Measurements from ENCODE around the gene ABHD8.
A peak's percentile ranks its signal among the peaks of the same experiment; 100 is the strongest.

The ABHD8 gene

DNA sequence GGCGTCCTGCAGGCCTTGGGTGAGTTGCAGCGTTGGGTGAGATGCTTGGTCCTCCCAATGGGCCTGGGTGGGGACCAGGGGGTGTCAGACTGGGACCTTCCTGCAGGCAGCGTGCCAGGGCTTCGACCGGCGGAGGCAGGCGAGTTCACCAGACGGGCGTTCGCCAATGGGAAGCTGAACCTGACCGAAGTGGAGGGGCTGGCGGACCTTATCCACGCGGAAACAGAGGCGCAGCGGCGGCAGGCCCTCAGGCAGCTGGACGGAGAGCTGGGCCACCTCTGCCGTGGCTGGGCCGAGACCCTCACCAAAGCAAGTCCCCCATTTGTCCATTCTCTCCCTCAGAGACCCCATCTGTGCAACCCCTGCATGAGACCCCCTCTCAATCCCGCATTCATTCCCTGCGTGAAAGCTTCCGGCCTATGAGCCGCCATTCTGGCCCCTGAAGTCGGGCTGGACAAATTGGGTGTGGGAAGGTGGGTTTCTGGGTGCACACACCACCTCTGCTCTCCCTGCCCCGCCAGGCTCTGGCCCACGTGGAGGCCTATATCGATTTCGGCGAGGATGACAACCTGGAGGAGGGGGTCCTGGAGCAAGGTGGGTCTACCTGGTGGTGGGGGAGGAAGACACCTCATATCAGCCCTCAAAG, 35.3 kb upstream of the ABHD8 start:
- TF ChIP-seq, protein P1, sequence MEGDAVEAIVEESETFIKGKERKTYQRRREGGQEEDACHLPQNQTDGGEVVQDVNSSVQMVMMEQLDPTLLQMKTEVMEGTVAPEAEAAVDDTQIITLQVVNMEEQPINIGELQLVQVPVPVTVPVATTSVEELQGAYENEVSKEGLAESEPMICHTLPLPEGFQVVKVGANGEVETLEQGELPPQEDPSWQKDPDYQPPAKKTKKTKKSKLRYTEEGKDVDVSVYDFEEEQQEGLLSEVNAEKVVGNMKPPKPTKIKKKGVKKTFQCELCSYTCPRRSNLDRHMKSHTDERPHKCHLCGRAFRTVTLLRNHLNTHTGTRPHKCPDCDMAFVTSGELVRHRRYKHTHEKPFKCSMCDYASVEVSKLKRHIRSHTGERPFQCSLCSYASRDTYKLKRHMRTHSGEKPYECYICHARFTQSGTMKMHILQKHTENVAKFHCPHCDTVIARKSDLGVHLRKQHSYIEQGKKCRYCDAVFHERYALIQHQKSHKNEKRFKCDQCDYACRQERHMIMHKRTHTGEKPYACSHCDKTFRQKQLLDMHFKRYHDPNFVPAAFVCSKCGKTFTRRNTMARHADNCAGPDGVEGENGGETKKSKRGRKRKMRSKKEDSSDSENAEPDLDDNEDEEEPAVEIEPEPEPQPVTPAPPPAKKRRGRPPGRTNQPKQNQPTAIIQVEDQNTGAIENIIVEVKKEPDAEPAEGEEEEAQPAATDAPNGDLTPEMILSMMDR (conservative IDR thresholded peaks at IDR 0.05; ENCODE audit: low read depth, low read length) = no peak
- H3K4me3 ChIP-seq (ENCODE audit: low read length) = peak overlapping the region; percentile 95

DNA sequence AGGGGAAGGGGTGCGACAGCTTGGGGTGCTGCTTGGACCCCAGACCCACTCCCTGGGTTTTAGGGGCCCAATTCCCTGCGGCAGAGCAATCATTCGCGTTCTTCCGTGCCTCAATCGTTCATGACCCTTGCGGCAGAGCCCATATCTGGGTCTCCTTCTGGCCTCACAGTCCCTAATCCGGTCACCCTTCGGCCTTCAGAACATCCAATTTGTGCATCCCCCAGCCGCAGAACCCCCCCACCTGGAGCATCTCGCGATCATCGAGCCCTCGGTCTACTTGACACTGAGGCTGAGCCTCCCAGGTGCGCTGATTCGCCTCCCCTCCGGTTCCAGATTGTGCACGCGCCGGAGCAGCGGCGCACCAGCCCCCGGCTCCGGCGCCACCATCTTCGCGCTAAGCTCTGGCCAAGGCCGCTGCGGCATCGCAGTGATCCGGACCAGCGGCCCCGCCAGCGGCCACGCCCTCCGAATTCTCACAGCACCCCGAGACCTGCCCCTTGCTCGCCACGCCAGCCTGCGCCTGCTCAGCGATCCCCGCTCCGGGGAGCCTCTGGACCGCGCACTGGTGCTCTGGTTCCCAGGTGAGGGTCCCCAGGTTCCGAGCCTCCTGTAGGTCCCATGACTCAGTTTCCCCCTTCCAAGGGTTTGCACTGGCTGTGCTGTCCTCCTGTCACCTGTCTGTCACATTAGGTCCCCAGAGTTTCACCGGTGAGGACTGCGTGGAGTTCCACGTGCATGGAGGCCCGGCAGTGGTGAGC, 34.6 kb upstream of the ABHD8 start:
- H3K4me3 ChIP-seq (ENCODE audit: low read length) = peak overlapping the region; percentile 95
- no peak for DNase-seq (ENCODE audit: low read depth)
- TF ChIP-seq, protein P1 (conservative IDR thresholded peaks at IDR 0.05; ENCODE audit: low read depth, low read length) = no peak

More for the DNA sequence above, 35.3 kb upstream of the ABHD8 start:
- no peak for DNase-seq (ENCODE audit: low read depth)

DNA sequence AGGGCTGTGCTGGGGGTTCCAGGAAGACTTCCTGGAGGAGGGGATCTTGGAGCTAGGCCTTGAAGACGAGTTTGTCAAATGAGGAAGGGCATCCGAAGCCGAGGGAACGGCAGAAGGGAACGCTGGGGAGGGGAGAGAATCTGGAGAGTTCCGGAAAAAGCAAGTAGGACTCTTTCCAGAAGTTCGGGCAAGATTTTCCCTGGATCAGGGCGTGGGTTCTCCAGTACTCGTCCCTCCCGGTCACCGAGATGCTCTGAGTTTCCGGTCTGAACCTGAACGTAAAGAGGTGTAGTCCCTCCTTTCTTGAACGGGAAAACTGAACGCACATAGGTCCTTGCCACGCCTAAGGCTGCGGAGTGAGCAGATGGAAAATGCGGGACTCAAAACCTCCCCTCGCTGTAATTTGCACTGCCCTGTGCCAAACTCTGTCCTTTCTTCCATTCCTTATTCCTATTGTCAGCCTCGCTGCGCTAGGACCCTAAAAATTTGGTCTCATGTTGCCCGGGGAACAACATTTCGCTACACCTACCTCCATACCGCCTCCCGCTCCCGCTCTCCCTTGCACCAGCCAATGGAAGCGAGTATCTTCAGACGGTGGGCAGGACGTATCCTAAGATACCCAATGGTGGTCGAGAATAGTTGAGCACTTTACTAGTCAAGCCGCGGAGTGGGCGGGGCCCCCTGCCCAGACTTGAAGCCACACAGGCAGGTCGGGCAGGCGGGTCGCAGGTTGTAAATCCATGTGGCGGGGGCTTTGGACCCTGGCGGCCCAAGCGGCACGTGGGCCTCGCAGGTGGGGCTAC, 33.8 kb upstream of the ABHD8 start, which contains the start of gene GTPBP3:
Gene GTPBP3, plus strand, starts transcription at position 682 of the 803 bp plus-strand sequence. Its CDS starts 59 bp downstream, at position 741.
- TF ChIP-seq, protein P1 (conservative IDR thresholded peaks at IDR 0.05; ENCODE audit: low read depth, low read length) = no peak
- H3K4me3 ChIP-seq (ENCODE audit: low read length) = peak within 1 kb of the TSS; percentile 95
- peak; percentile 97 for DNase-seq (ENCODE audit: low read depth)

DNA sequence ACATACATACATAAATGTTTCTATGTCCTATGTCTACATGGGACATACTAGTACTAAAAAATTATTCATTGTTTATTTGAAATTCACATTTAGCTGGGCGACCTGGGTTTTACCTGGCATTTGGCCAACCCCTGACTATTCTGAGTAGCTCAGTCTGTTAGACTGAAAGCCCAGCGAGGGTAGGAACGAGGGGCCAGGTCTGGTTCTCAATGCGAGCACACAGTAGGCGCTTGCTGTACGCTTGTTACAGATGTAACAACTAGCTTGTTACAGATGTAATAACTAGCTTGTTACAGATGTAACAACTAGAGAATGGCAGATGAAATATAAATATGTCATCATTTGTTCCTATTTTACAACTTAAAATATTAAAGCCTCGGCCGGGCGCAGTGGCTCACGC, 32.4 kb upstream of the ABHD8 start:
- TF ChIP-seq, protein P1 (conservative IDR thresholded peaks at IDR 0.05; ENCODE audit: low read depth, low read length) = no peak
- no peak for DNase-seq (ENCODE audit: low read depth)
- H3K4me3 ChIP-seq (ENCODE audit: low read length) = no peak overlapping the region

DNA sequence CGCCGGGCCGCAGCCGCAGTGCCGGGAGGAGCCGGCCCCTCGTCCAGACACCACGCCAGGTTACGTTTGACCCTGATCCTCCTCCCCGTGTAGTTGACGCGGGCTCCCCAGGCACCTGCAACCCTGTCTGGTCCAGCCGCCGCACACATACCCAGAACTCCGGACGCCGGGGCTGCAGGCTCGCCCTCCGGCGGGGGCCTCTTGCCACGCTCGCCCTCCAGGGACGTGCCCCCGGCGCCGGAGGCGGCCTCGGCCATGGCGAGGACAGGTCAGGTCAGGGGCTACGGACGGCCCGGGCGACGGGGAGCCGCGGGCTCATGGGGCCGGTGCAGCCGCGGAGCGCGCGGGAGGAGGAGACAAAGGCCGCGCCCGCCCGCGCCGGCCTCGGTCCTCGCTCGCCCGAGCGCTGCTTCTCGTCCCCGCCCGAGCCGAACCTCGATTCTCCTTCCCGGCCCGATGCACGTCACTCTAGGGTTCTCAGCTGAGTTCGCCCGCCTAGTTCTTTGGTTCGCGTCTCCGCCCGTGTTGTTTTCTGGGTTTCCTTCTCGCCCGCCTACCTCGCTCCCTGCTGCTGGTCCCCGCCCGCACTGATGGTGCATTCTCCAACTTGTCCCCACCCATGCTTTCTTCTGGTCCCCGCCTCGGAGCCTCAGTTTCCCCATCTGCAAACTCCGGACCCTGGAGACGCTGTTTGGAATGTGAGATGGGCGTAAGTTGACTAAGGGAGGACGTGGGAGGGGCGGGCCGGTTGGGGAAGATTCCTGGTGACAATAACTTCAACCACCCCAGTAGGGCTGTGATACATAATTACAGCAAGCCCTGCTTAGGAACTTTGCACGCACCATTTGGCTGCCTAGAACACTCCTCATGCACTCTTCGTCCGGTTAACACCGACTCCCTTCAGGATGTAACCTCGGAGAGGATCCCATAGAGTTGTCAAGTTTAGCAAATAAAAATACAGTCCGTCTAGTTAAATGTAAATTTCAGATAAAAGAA, 31.5 kb upstream of the ABHD8 start, which contains the start of gene ANO8:
Gene ANO8, minus strand, starts transcription at position 442 of the 996 bp plus-strand sequence. Its CDS starts 185 bp downstream, at position 257.
- peak within 1 kb of the TSS; percentile 58 for H3K4me3 ChIP-seq (ENCODE audit: low read length)
- peak; percentile 96 for DNase-seq (ENCODE audit: low read depth)
- TF ChIP-seq, protein P1 (conservative IDR thresholded peaks at IDR 0.05; ENCODE audit: low read depth, low read length) = no peak

All from retinal pigment epithelial cell (primary cell).